ENCODE data around the gene PFDN2.
A peak's percentile ranks its signal among the peaks of the same experiment; 100 is the strongest.

PFDN2 gene

GRCh38 chr1:161098210-161099068 is 19.4 kb downstream of the PFDN2 start, which contains the start of gene KLHDC9:
KLHDC9 (plus strand) TSS chr1:161098361; CDS start chr1:161098536, 175 bp downstream.
- H3K27me3 ChIP-seq (ENCODE audit: insufficient read depth, low read depth) = no peaks in the 10 kb centered on the region

GRCh38 chr1:161096530-161096929 is 21.3 kb downstream of the PFDN2 start:
- Histone ChIP-seq H3K4me3 (IDR thresholded peaks at IDR 0.05; ENCODE audit: insufficient read depth, low read depth, low read length) (no peak overlapping the region), H3K27ac (no peak overlapping the region), H2AFZ (ENCODE audit: low read depth) (no peak overlapping the region), H3K9ac (no peak overlapping the region), H3K36me3 (ENCODE audit: insufficient read depth) (peaks cover 4% of the 10 kb centered on the region; the same call in 1 of the 2 replicates), H3K79me2 (ENCODE audit: insufficient read depth, low read depth) (no peaks in the 10 kb centered on the region), H3K4me2 (no peak overlapping the region), H3K4me1 (ENCODE audit: low read depth, poor library complexity, severe bottlenecking) (peaks cover 16% of the 10 kb centered on the region), H3K27me3 (ENCODE audit: insufficient read depth, low read depth) (no peaks in the 10 kb centered on the region), H4K20me1 (ENCODE audit: insufficient read depth) (no peaks in the 10 kb centered on the region)
- TF ChIP-seq CTCF (conservative IDR thresholded peaks at IDR 0.05; ENCODE audit: low read depth, low read length) = no peak

More at GRCh38 chr1:161098210-161099068, 19.4 kb downstream of the PFDN2 start, which contains the start of gene KLHDC9:
- Histone ChIP-seq H3K79me2 (ENCODE audit: insufficient read depth, low read depth) (peaks cover 12% of the 10 kb centered on the region; the same call in 1 of the 2 replicates), H3K9ac (peak within 1 kb of the TSS; percentile 52), H3K4me3 (IDR thresholded peaks at IDR 0.05; ENCODE audit: insufficient read depth, low read depth, low read length) (peak within 1 kb of the TSS; percentile 99), H3K27ac (peak within 1 kb of the TSS; percentile 68), H4K20me1 (ENCODE audit: insufficient read depth) (no peaks in the 10 kb centered on the region), H3K4me2 (peak within 1 kb of the TSS; percentile 97), H3K4me1 (ENCODE audit: low read depth, poor library complexity, severe bottlenecking) (peaks cover 16% of the 10 kb centered on the region), H2AFZ (ENCODE audit: low read depth) (peak within 1 kb of the TSS; percentile 90), H3K36me3 (ENCODE audit: insufficient read depth) (peaks cover 4% of the 10 kb centered on the region; the same call in 1 of the 2 replicates)
- no peak for TF ChIP-seq CTCF (conservative IDR thresholded peaks at IDR 0.05; ENCODE audit: low read depth, low read length)

- no peaks in the 10 kb centered on the region for H3K27me3 ChIP-seq (ENCODE audit: insufficient read depth, low read depth)
- no peaks in the 10 kb centered on the region for H4K20me1 ChIP-seq (ENCODE audit: insufficient read depth)
- H3K4me1 ChIP-seq (ENCODE audit: low read depth, poor library complexity, severe bottlenecking) = peaks cover 16% of the 10 kb centered on the region
- no peak for TF ChIP-seq CTCF (conservative IDR thresholded peaks at IDR 0.05; ENCODE audit: low read depth, low read length)
- H3K36me3 ChIP-seq (ENCODE audit: insufficient read depth) = peaks cover 4% of the 10 kb centered on the region; the same call in 1 of the 2 replicates
- H2AFZ ChIP-seq (ENCODE audit: low read depth) = no peak overlapping the region
- H3K9ac ChIP-seq = no peak overlapping the region
- no peak overlapping the region for H3K27ac ChIP-seq
- H3K79me2 ChIP-seq (ENCODE audit: insufficient read depth, low read depth) = no peaks in the 10 kb centered on the region
- H3K4me3 ChIP-seq (IDR thresholded peaks at IDR 0.05; ENCODE audit: insufficient read depth, low read depth, low read length) = no peak overlapping the region
- no peak overlapping the region for H3K4me2 ChIP-seq
Observed at GRCh38 chr1:161096015-161096414, 21.8 kb downstream of the PFDN2 start.

- Histone ChIP-seq H3K4me3 (IDR thresholded peaks at IDR 0.05; ENCODE audit: insufficient read depth, low read depth, low read length) (no peak overlapping the region), H3K79me2 (ENCODE audit: insufficient read depth, low read depth) (no peaks in the 10 kb centered on the region), H3K4me1 (ENCODE audit: low read depth, poor library complexity, severe bottlenecking) (peaks cover 16% of the 10 kb centered on the region), H3K36me3 (ENCODE audit: insufficient read depth) (no peaks in the 10 kb centered on the region), H3K27ac (no peak overlapping the region), H3K9ac (no peak overlapping the region), H4K20me1 (ENCODE audit: insufficient read depth) (no peaks in the 10 kb centered on the region), H2AFZ (ENCODE audit: low read depth) (no peak overlapping the region), H3K27me3 (ENCODE audit: insufficient read depth, low read depth) (no peaks in the 10 kb centered on the region), H3K4me2 (no peak overlapping the region)
- no peak for TF ChIP-seq CTCF (conservative IDR thresholded peaks at IDR 0.05; ENCODE audit: low read depth, low read length)
Observed at GRCh38 chr1:161095230-161095629, 22.6 kb downstream of the PFDN2 start.

All from KMS-11 (cell line).